Retinal pigment epithelial cell (primary cell): Measurements from ENCODE around the gene ZNF217.

Source experiments
- DNase-seq: peaks from one replicate; pipeline ENCODE4 v3.0.0-alpha.2; 2010; ENCODE audit warnings: low read depth
- H3K4me3 ChIP-seq: 2 replicates; pipeline ENCODE4 v1.5.1; 2011; ENCODE audit warnings: mild to moderate bottlenecking, low read length, control low read depth, moderate library complexity
- TF ChIP-seq, protein P1 (sequence below): conservative IDR thresholded peaks from 2 replicates; pipeline ENCODE4 v1.5.1; 2011; ENCODE audit warnings: low read depth, low read length, control low read depth, inconsistent platforms

ZNF217 gene

DNA sequence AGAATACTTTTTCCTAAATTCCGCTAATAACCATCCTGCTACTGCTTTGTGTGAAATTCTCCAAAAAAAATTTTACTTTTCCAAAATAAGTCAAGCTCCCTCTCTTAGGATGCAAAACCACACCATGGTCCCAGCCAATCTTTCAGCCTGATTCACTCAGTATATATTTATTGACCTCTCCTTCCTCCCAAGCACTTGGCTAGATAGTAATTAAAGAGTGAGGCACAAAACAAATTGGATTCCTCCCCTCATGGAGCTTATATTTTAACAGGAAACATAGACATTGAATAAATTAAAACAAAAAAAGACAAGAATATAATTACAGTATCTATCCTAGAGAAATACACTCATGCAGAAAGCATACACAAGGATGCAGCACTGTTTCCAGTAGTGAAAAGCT lies 9.0 kb upstream of the ZNF217 start:
- DNase-seq: no peak
- TF ChIP-seq, protein P1, sequence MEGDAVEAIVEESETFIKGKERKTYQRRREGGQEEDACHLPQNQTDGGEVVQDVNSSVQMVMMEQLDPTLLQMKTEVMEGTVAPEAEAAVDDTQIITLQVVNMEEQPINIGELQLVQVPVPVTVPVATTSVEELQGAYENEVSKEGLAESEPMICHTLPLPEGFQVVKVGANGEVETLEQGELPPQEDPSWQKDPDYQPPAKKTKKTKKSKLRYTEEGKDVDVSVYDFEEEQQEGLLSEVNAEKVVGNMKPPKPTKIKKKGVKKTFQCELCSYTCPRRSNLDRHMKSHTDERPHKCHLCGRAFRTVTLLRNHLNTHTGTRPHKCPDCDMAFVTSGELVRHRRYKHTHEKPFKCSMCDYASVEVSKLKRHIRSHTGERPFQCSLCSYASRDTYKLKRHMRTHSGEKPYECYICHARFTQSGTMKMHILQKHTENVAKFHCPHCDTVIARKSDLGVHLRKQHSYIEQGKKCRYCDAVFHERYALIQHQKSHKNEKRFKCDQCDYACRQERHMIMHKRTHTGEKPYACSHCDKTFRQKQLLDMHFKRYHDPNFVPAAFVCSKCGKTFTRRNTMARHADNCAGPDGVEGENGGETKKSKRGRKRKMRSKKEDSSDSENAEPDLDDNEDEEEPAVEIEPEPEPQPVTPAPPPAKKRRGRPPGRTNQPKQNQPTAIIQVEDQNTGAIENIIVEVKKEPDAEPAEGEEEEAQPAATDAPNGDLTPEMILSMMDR: no peak
- no peak overlapping the region for H3K4me3 ChIP-seq

DNA sequence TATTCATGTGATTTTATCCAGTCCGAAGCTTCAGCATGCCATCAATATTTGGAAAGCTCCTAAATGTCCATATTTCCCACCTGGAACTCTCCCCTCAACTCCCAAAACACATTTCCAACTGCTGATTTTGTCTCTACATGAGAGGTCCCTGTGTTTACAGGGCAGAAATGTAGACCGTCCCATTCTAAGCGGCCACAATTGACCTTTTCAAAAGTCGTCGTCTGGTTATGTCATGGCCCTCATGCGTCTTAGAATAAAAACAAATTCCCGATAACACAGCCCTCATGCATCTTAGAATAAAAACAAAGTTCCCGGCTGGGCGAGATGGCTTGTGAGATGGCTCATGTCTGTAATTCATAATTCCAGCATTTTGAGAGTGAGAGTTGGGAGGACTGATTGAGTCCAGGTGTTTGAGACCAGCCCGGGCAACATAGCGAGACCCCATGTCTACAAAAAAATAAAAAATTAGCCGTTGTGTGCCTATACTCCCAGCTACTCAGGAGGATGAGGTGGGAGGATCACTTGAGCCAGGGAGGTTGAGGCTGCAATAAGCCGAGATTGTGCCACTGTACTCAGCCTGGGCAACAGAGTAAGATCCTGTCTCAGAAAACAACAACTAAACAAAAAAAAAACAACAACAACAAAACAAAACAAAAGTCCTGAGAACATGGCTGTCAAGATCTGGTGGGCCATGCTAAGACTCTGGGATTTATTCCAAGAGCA lies 6.4 kb upstream of the ZNF217 start:
- TF ChIP-seq, protein P1: no peak
- H3K4me3 ChIP-seq: no peak overlapping the region
- no peak for DNase-seq

DNA sequence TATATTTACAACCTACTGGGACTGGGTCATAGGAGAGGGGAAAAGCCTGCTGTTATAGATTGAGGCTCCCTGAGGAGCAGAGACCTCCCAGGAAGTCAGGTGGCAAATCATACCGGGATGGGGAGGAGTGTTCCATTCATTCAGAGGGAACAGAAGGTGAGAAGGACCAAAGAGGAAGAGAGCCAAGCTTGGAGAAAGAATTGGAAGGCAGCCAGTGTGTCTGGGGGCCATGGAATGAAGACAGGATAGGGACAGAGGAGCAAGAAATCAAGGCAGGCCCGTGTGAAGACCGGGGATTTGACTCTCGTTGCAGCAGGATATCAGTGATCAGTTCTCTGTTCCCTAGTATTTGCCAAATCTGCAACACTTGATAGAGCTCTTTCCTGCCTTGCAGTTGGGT lies 5.7 kb upstream of the ZNF217 start:
- H3K4me3 ChIP-seq: no peak overlapping the region
- TF ChIP-seq, protein P1: no peak
- no peak for DNase-seq

DNA sequence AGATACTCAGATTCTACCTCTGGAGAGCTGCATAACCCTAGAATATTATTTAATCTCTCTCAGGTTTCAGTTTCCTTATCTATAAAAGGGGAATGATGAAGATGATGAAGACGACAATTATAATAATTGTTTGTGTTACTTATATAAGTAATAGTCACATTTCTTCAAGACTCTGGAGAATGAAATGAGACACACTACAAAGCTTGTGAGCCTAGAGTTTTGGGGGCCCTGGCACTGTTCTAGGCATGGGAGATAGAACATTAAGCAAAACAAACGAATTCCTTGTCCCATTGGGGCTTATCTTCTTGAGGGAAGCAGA lies 5.4 kb upstream of the ZNF217 start:
- H3K4me3 ChIP-seq: no peak overlapping the region
- TF ChIP-seq, protein P1: no peak
- DNase-seq: no peak

DNA sequence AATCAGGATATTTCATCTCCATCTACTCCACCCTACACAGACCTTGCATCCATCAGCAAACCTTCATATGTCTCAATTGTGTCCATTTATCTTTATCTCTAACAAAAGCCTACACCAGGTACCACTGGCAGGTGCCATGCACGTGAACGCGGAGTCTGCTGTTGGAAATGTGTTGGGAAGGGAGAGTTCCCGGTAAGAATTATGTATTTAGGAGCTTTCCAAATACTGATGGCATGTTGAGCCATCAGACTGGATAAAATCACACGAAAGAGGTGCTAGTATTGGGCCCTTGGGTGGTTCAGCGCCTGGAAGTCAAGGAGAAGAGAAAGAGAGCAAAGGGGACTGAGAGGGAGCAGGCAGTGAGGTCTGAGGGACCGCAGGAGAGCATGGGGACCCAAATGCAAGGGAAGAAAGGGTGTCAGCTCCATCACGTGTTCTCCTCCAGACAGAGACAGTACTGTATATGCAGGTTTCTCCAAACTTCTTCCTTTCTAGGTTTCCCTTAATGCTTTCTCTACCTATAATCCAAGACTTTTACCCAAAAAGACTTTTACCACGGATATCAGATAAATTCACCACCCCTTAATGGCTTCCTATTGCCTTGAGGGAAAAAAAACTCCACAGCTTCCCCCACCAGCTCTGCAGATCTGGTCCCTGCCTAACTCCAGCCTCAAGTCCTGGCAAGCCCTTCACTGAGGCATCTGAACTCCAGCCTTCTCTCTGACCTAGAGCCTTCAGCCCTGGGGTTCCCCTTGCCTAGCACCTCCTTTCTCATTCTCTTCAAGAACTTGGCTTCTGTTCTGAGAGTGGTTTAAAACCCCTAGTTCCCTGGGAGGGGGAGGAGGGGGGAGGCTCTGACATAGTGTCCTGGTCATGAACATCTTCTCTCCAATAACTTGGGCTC lies 4.8 kb upstream of the ZNF217 start:
- TF ChIP-seq, protein P1: no peak

DNA sequence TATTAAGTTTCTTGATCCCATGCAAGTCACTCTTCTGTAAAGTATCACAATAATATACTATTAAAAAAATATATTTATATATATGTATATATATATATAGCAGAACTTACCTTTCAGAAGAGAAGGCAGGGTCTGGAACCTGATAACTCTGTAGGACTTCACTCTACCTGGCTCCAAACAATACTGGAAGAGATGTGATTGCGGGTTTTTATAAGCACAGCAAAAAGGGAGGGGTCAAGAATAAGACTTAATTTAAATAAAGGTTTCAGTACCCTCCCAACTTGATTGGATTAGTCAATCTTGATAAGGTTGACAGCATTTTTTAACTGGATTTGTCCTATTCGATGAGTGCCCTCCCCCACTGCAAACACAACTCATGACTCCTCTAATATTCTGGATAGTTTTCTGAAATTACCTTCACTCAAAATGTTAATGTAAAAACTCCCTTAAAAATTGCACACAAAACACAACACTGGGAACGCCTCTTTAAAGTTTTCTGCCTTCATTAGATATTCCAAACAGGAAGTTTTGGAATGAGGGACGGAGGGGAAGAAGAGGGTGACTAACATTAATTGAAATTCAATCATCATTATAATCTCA lies 4.0 kb upstream of the ZNF217 start:
- DNase-seq: no peak
- H3K4me3 ChIP-seq: peak overlapping the region; percentile 60
- TF ChIP-seq, protein P1: no peak

More for the DNA sequence above, 4.8 kb upstream of the ZNF217 start:
- H3K4me3 ChIP-seq: no peak overlapping the region
- DNase-seq: no peak
